Measurements from ENCODE around the gene EPC1.

DNA sequence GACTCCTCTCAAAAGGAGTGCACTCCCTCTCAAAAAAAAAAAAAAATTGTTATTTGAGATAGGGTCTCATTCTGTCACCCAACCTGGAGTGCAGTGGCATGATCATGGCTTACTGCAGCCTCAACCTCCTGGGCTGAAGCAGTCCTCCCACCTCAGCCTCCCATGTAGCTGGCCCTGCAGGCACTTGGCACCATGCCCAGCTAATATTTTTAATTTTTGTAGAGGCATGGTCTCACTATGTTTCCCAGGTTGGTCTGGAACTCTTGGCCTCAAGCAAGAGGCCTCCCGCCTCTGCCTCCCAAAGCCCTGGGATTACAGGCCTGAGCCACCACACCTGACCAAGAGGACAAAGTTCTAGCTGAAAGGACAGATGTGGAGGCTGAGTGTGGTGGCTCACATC, 120.3 kb downstream of the EPC1 start:
- no peak for TF ChIP-seq ZNF274 (IDR thresholded peaks at IDR 0.05; ENCODE audit: insufficient read depth, insufficient read length)
- TF ChIP-seq, protein P1, sequence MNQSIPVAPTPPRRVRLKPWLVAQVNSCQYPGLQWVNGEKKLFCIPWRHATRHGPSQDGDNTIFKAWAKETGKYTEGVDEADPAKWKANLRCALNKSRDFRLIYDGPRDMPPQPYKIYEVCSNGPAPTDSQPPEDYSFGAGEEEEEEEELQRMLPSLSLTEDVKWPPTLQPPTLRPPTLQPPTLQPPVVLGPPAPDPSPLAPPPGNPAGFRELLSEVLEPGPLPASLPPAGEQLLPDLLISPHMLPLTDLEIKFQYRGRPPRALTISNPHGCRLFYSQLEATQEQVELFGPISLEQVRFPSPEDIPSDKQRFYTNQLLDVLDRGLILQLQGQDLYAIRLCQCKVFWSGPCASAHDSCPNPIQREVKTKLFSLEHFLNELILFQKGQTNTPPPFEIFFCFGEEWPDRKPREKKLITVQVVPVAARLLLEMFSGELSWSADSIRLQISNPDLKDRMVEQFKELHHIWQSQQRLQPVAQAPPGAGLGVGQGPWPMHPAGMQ (IDR thresholded peaks at IDR 0.05; ENCODE audit: borderline replicate concordance): no peak
- TF ChIP-seq, protein P2, sequence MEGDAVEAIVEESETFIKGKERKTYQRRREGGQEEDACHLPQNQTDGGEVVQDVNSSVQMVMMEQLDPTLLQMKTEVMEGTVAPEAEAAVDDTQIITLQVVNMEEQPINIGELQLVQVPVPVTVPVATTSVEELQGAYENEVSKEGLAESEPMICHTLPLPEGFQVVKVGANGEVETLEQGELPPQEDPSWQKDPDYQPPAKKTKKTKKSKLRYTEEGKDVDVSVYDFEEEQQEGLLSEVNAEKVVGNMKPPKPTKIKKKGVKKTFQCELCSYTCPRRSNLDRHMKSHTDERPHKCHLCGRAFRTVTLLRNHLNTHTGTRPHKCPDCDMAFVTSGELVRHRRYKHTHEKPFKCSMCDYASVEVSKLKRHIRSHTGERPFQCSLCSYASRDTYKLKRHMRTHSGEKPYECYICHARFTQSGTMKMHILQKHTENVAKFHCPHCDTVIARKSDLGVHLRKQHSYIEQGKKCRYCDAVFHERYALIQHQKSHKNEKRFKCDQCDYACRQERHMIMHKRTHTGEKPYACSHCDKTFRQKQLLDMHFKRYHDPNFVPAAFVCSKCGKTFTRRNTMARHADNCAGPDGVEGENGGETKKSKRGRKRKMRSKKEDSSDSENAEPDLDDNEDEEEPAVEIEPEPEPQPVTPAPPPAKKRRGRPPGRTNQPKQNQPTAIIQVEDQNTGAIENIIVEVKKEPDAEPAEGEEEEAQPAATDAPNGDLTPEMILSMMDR (IDR thresholded peaks at IDR 0.05 in 2 of 3, conservative IDR thresholded peaks at IDR 0.05 in 1 of 3; ENCODE audit: control insufficient read depth in 2 of 3, extremely low read depth in 1 of 3, insufficient read depth in 1 of 3, low read depth in 3 of 3, low read length in 3 of 3): no peak
- no peak for TF ChIP-seq SP1 (IDR thresholded peaks at IDR 0.05; ENCODE audit: low read depth, low read length)

Measured in GM12878 (cell line).